Mesenchymal stem cell (in vitro differentiated cells and primary cell): Measurements from ENCODE around the gene DNAH14.

ENCODE experiments used
- DNase-seq: peaks from one replicate; pipeline ENCODE4 v3.0.0-alpha.2; 2013
- H2AFZ ChIP-seq: one replicate; pipeline ENCODE4 v1.6.1; 2013; ENCODE audit warnings: low read depth, mild to moderate bottlenecking, control low read depth, inconsistent platforms, low read length, moderate library complexity
- H2AK5ac ChIP-seq: 2 replicates; pipeline ENCODE4 v1.6.1; 2013; ENCODE audit warnings: low read length, moderate library complexity, mild to moderate bottlenecking, inconsistent platforms; ENCODE audit not compliant: severe bottlenecking
- H2BK120ac ChIP-seq: one replicate; pipeline ENCODE4 v1.6.1; 2013; ENCODE audit warnings: low read depth, mild to moderate bottlenecking, inconsistent platforms, low read length, moderate library complexity
- H2BK12ac ChIP-seq, 2 experiments: one replicate each; pipeline ENCODE4 v1.6.1; 2013; ENCODE audit warnings: inconsistent platforms in 2 of 2, low read length in 2 of 2, mild to moderate bottlenecking in 2 of 2, moderate library complexity in 2 of 2, control low read depth in 1 of 2
- H2BK15ac ChIP-seq: one replicate; pipeline ENCODE4 v1.6.1; 2013; ENCODE audit warnings: mild to moderate bottlenecking, low read depth, inconsistent platforms; ENCODE audit not compliant: poor library complexity, severe bottlenecking
- H2BK5ac ChIP-seq: 2 replicates; pipeline ENCODE4 v1.6.1; 2013; ENCODE audit warnings: low read depth, mild to moderate bottlenecking, low read length, control low read depth, inconsistent platforms; ENCODE audit not compliant: poor library complexity, severe bottlenecking
- H3K14ac ChIP-seq, 2 experiments: one replicate each; pipeline ENCODE4 v1.6.1; 2013; ENCODE audit warnings: inconsistent platforms in 2 of 2, low read length in 2 of 2, control low read depth in 1 of 2, mild to moderate bottlenecking in 1 of 2, moderate library complexity in 1 of 2
- H3K18ac ChIP-seq, 2 experiments: one replicate each; pipeline ENCODE4 v1.6.1; 2013; ENCODE audit warnings: inconsistent platforms in 2 of 2, low read length in 2 of 2, control low read depth in 1 of 2, low read depth in 1 of 2, mild to moderate bottlenecking in 1 of 2
- H3K23ac ChIP-seq, 2 experiments: one replicate each; pipeline ENCODE4 v1.6.1; 2013; ENCODE audit warnings: inconsistent platforms in 2 of 2, low read length in 2 of 2, mild to moderate bottlenecking in 2 of 2, moderate library complexity in 2 of 2, control low read depth in 1 of 2
- H3K27ac ChIP-seq: 2 replicates; pipeline ENCODE4 v1.5.1; 2013; ENCODE audit warnings: mild to moderate bottlenecking, moderate library complexity, low read length, control low read depth, inconsistent platforms; ENCODE audit not compliant: poor library complexity, severe bottlenecking
- H3K27me3 ChIP-seq, 2 experiments: 2 replicates each; pipeline versions ENCODE4 v1.6.1 to v1.7.0; 2013; ENCODE audit warnings: low read length in 2 of 2, mild to moderate bottlenecking in 2 of 2, moderate library complexity in 2 of 2, control low read depth in 1 of 2, inconsistent platforms in 1 of 2; ENCODE audit not compliant: control insufficient read depth in 1 of 2, insufficient read depth in 1 of 2
- H3K36me3 ChIP-seq, 2 experiments: 2 replicates each; pipeline versions ENCODE4 v1.6.1 to v1.7.0; 2013; ENCODE audit warnings: low read length in 2 of 2, control low read depth in 1 of 2, inconsistent platforms in 1 of 2, low read depth in 1 of 2, mild to moderate bottlenecking in 1 of 2; ENCODE audit not compliant: insufficient read depth in 2 of 2, control insufficient read depth in 1 of 2
- H3K4ac ChIP-seq, 2 experiments: one replicate each; pipeline ENCODE4 v1.6.1; 2013; ENCODE audit warnings: inconsistent platforms in 2 of 2, low read length in 2 of 2, mild to moderate bottlenecking in 2 of 2, moderate library complexity in 2 of 2, control low read depth in 1 of 2, low read depth in 1 of 2
- H3K4me1 ChIP-seq: 2 replicates; pipeline ENCODE4 v1.6.1; 2013; ENCODE audit warnings: low read depth, low read length, control low read depth; ENCODE audit not compliant: control insufficient read depth, insufficient read depth
- H3K4me2 ChIP-seq: 2 replicates; pipeline ENCODE4 v1.6.1; 2013; ENCODE audit warnings: low read length, mild to moderate bottlenecking, inconsistent platforms; ENCODE audit not compliant: poor library complexity, severe bottlenecking
- H3K4me3 ChIP-seq, 2 experiments: 2 replicates each; pipeline versions ENCODE4 v1.5.1 to v1.7.0; 2013; ENCODE audit warnings: low read length in 2 of 2, mild to moderate bottlenecking in 2 of 2, control low read depth in 1 of 2, low read depth in 1 of 2; ENCODE audit not compliant: insufficient read depth in 1 of 2
- H3K79me1 ChIP-seq: replicated peaks from 2 replicates; pipeline ENCODE4 v1.6.1; 2013; ENCODE audit warnings: mild to moderate bottlenecking, control low read depth, low read length, inconsistent platforms; ENCODE audit not compliant: poor library complexity, severe bottlenecking
- H3K9ac ChIP-seq: 2 replicates; pipeline ENCODE4 v1.7.0; 2013; ENCODE audit warnings: mild to moderate bottlenecking, low read length, moderate library complexity
- H3K9me3 ChIP-seq: 2 replicates; pipeline ENCODE4 v1.7.0; 2013; ENCODE audit warnings: mild to moderate bottlenecking, low read length; ENCODE audit not compliant: control insufficient read depth
- H4K8ac ChIP-seq: one replicate; pipeline ENCODE4 v1.6.1; 2013; ENCODE audit warnings: inconsistent platforms, mild to moderate bottlenecking, low read length, moderate library complexity
- H4K91ac ChIP-seq: one replicate; pipeline ENCODE4 v1.6.1; 2013; ENCODE audit warnings: mild to moderate bottlenecking, low read length, inconsistent platforms
- WGBS: methylation state at CpG from one replicate; pipeline ENCODE4 v1.1.7; 2013; ENCODE audit warnings: mixed read lengths; 5-methylcytosine and 5-hydroxymethylcytosine counted together

The DNAH14 gene

GRCh38 chr1:225360119-225360518, 430.6 kb downstream of the DNAH14 start:
- Histone ChIP-seq H3K23ac (no peak overlapping the region), H3K27me3 (no peaks in the 10 kb centered on the region), H3K4ac (no peak overlapping the region), H2BK120ac (no peak overlapping the region), H3K9ac (no peak overlapping the region), H2BK12ac (no peak overlapping the region), H3K79me1 (no peaks in the 10 kb centered on the region), H2BK5ac (no peak overlapping the region), H3K4me2 (no peak overlapping the region), H2AK5ac (no peak overlapping the region), H3K27ac (no peak overlapping the region), H4K8ac (no peak overlapping the region), H3K4me1 (no peaks in the 10 kb centered on the region), H3K18ac (no peak overlapping the region), H3K9me3 (no peaks in the 10 kb centered on the region), H2AFZ (no peak overlapping the region), H2BK15ac (no peak overlapping the region), H3K14ac (no peak overlapping the region), H3K4me3 (no peak overlapping the region), H3K36me3 (no peaks in the 10 kb centered on the region), H4K91ac (no peak overlapping the region)
- WGBS: 86% methylated on average over 1 of the region's 4 CpGs
- no peak for DNase-seq

GRCh38 chr1:225361176-225361575, 431.7 kb downstream of the DNAH14 start:
- Histone ChIP-seq H3K36me3 (no peaks in the 10 kb centered on the region), H3K23ac (no peak overlapping the region), H3K79me1 (no peaks in the 10 kb centered on the region), H2BK12ac (no peak overlapping the region), H3K4me1 (no peaks in the 10 kb centered on the region), H3K4me3 (no peak overlapping the region), H2BK15ac (no peak overlapping the region), H2AFZ (no peak overlapping the region), H3K18ac (no peak overlapping the region), H3K27me3 (no peaks in the 10 kb centered on the region), H3K14ac (no peak overlapping the region), H2BK120ac (no peak overlapping the region), H2AK5ac (no peak overlapping the region), H4K91ac (no peak overlapping the region), H4K8ac (no peak overlapping the region), H3K4me2 (no peak overlapping the region), H3K4ac (no peak overlapping the region), H3K9me3 (no peaks in the 10 kb centered on the region), H3K9ac (no peak overlapping the region), H3K27ac (no peak overlapping the region), H2BK5ac (no peak overlapping the region)
- whole genome bisulfite sequencing: 100% methylated on average over 1 of the region's 1 CpG
- no peak for DNase-seq

GRCh38 chr1:225362805-225363204, 433.3 kb downstream of the DNAH14 start:
- Histone ChIP-seq H2AFZ (no peak overlapping the region), H3K18ac (no peak overlapping the region), H3K4me2 (no peak overlapping the region), H2BK5ac (no peak overlapping the region), H3K14ac (no peak overlapping the region), H2BK12ac (no peak overlapping the region), H3K4ac (no peak overlapping the region), H3K9ac (no peak overlapping the region), H3K23ac (no peak overlapping the region), H3K79me1 (no peaks in the 10 kb centered on the region), H3K36me3 (no peaks in the 10 kb centered on the region), H3K9me3 (no peaks in the 10 kb centered on the region), H2AK5ac (no peak overlapping the region), H3K4me3 (no peak overlapping the region), H3K27me3 (no peaks in the 10 kb centered on the region), H4K91ac (no peak overlapping the region), H3K4me1 (no peaks in the 10 kb centered on the region), H4K8ac (no peak overlapping the region), H2BK120ac (no peak overlapping the region), H2BK15ac (no peak overlapping the region), H3K27ac (no peak overlapping the region)
- no peak for DNase-seq

- no peaks in the 10 kb centered on the region for H3K36me3 ChIP-seq
- H4K8ac ChIP-seq: no peak overlapping the region
- no peak overlapping the region for H2AFZ ChIP-seq
- H3K4ac ChIP-seq: no peak overlapping the region
- H2BK5ac ChIP-seq: no peak overlapping the region
- H2BK15ac ChIP-seq: no peak overlapping the region
- H4K91ac ChIP-seq: no peak overlapping the region
- no peaks in the 10 kb centered on the region for H3K27me3 ChIP-seq
- H2BK120ac ChIP-seq: no peak overlapping the region
- no peaks in the 10 kb centered on the region for H3K4me1 ChIP-seq
- H3K9ac ChIP-seq: no peak overlapping the region
- no peak overlapping the region for H3K4me2 ChIP-seq
- no peak overlapping the region for H3K14ac ChIP-seq
- H3K27ac ChIP-seq: no peak overlapping the region
- WGBS: 100% methylated on average over 2 of the region's 6 CpGs
- H3K18ac ChIP-seq: no peak overlapping the region
- no peaks in the 10 kb centered on the region for H3K9me3 ChIP-seq
- H3K23ac ChIP-seq: no peak overlapping the region
- H3K79me1 ChIP-seq: no peaks in the 10 kb centered on the region
- no peak overlapping the region for H3K4me3 ChIP-seq
- DNase-seq: no peak
- no peak overlapping the region for H2AK5ac ChIP-seq
- no peak overlapping the region for H2BK12ac ChIP-seq
Observed at GRCh38 chr1:225364439-225364838, 435.0 kb downstream of the DNAH14 start.
